Heart left ventricle (tissue), 16 donors: ENCODE data around the gene TRIM52. TPM values are rescaled to one million over a fixed set of nuclear protein-coding genes. Genes with fewer than 3 reads are reported as not detected.
"Not testable (repeated sequence)": the region's sequence is repeated elsewhere in the genome, so short reads cannot be mapped to it uniquely, and the experiment has no call there.

Source experiments
- ATAC-seq, 4 donors: fragments of 200-7000 bp; cut with Tn5 transposase; one replicate each; pipeline ENCODE4 v1.9.1; 2020 to 2022; ENCODE audit warnings: moderate library complexity in 4 of 4, mild to moderate bottlenecking in 3 of 4, moderate number of reproducible peaks in 1 of 4
- DNase-seq, 5 donors: peaks; one replicate each; pipeline ENCODE4 v3.0.0-alpha.2; 2020
- H3K27ac ChIP-seq, 12 donors: fragments of 200-600 bp; sonication (generic) in 4 of 12; one replicate each; pipeline versions ENCODE4 v1.5.0 to v1.8.0; 2016 to 2022; ENCODE audit warnings: mild to moderate bottlenecking in 2 of 12
- H3K27me3 ChIP-seq, 9 donors: fragments of 200-600 bp; sonication (generic) in 2 of 9; one replicate each; pipeline versions ENCODE4 v1.5.1 to v1.8.0; 2016 to 2022; ENCODE audit warnings: mild to moderate bottlenecking in 3 of 9
- H3K36me3 ChIP-seq, 9 donors: fragments of 200-600 bp; sonication (generic) in 2 of 9; one replicate each; pipeline versions ENCODE4 v1.5.0 to v1.8.0; 2018 to 2022; ENCODE audit warnings: mild to moderate bottlenecking in 2 of 9
- H3K4me1 ChIP-seq, 12 donors: fragments of 200-600 bp; sonication (generic) in 4 of 12; one replicate each; pipeline versions ENCODE4 v1.5.0 to v1.8.0; 2016 to 2022; ENCODE audit warnings: mild to moderate bottlenecking in 3 of 12
- H3K4me3 ChIP-seq, 12 donors: fragments of 200-600 bp; sonication (generic) in 4 of 12; one replicate each; pipeline versions ENCODE4 v1.5.0 to v1.8.0; 2017 to 2022; ENCODE audit warnings: mild to moderate bottlenecking in 9 of 12, moderate library complexity in 4 of 12
- H3K9me3 ChIP-seq, 12 donors: fragments of 200-600 bp; sonication (generic) in 4 of 12; one replicate each; pipeline versions ENCODE4 v1.5.0 to v1.8.0; 2016 to 2022; ENCODE audit warnings: mild to moderate bottlenecking in 1 of 12
- POLR2A ChIP-seq, 2 donors: fragments of 450-650 bp; IDR thresholded peaks; one replicate each; pipeline ENCODE4 v1.6.1; 2017; ENCODE audit warnings: antibody characterized with exemption in 2 of 2, mild to moderate bottlenecking in 2 of 2, moderate library complexity in 2 of 2
- WGBS, 4 donors: extraction: QIAGEN DNeasy Blood & Tissue Kit in 2 of 4; methylation state at CpG; one replicate each; pipeline versions ENCODE4 v1.1.5 to v1.1.7; 2013 to 2018; 5-methylcytosine and 5-hydroxymethylcytosine counted together
- intact Hi-C, 10 donors: fragments of 100-400 bp; cut with DNase I; formaldehyde crosslinking; loops; one replicate each; pipeline versions ENCODE4 v1.11.1 to v1.14.2; 2022
- polyA plus RNA-seq, 2 donors: library from polyadenylated mRNA; stranded (reverse); fragments of 200-250 nt; gene quantifications; one replicate each; pipeline ENCODE4 v1.2.3, GENCODE V29; 2013
- total RNA-seq, 9 donors: library from RNA; depleted of rRNA in 2 of 9; stranded (reverse); fragments of >200 nt in 2 of 9; fragmentation: NEBNext Ultra II Directional in 3 of 9; extraction: Animal tissue kit (Norgen Biotek cat#: 25700) in 3 of 9; gene quantifications; one replicate each; pipeline versions ENCODE4 v1.1.0 to v1.2.4, GENCODE V29; 2016 to 2023
- TF ChIP-seq, protein P1 (sequence below), 12 donors: fragments of 200-600 bp; sonication (generic) in 4 of 12; IDR thresholded peaks; one replicate each; pipeline versions ENCODE4 v1.5.0 to v1.8.0; 2018 to 2022; ENCODE audit warnings: antibody characterized with exemption in 12 of 12, mild to moderate bottlenecking in 5 of 12
- donor health status: ischemic (EF 13 %, LVEDD 7.1; RV severe dilation, severe dysfunction).
- donor health status: healthy with polysubstance abuse.
- donor health status: DM: no; HTN: yes; CAD: no.
- donor health status: DM: no; HTN: no; CAD: no.
- donor health status: ischemic (EF 25% LVEDD 6.9; RV normal size, moderate dysfunction).
- donor health status: ischemic (EF 25% LVEDD 5.7; RV mildly dilated, moderate dysfunction).
- donor health status: healthy.
- donor health status: DM: yes; HTN: yes; CAD: no.
- donor health status: ischemic (EF 35%, LVEDD 5.7; RV mildly dilated, moderate dysfunction).
- donor health status: nonischemic (EF 11% LVEDD 7.7; RV severe dilation, severe dysfunction).
- donor health status: DM: yes; HTN: yes; CAD: no.
- donor health status: PGD.
- donor health status: ischemic (EF 29% LVEDD 5.4; RV normal size, mild dysfunction).
- donor health status: nonischemic (EF 23%, LVEDD 6.1; RV moderate dilation, normal function).

The TRIM52 gene
- total and polyA plus RNA-seq, 11 donors = 5.6 to 12.8 (median 7.6) TPM

DNA sequence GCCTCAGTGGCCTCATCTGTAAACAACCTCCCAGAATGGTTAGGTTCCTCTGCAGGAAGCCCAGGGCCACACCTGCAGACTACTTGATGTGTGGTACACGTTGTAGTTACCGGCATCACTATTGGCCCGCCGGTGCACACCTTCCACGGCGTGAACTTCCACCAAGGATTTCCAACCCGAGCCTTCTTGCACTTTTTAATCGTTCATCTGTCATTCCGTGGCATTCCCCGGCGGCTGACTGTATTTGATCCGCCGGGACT, 43.2 kb downstream of the TRIM52 start:
- intact Hi-C loops = loop anchor here in 3 of 10 donors (1.0 kb wide), 3 partner anchors 10 to 29 kb away; no protein-coding TSS in a partner anchor
- ATAC-seq = peak in 2 of 4 donors; percentile 0 to 1

GRCh38 chr5:181217111-181217802, 43.7 kb downstream of the TRIM52 start:
- no peaks in the 10 kb centered on the region for H3K9me3 ChIP-seq
- peak in 3 of 5 donors; percentile 52 to 78 (median 60) for DNase-seq
- TF ChIP-seq, protein P1, sequence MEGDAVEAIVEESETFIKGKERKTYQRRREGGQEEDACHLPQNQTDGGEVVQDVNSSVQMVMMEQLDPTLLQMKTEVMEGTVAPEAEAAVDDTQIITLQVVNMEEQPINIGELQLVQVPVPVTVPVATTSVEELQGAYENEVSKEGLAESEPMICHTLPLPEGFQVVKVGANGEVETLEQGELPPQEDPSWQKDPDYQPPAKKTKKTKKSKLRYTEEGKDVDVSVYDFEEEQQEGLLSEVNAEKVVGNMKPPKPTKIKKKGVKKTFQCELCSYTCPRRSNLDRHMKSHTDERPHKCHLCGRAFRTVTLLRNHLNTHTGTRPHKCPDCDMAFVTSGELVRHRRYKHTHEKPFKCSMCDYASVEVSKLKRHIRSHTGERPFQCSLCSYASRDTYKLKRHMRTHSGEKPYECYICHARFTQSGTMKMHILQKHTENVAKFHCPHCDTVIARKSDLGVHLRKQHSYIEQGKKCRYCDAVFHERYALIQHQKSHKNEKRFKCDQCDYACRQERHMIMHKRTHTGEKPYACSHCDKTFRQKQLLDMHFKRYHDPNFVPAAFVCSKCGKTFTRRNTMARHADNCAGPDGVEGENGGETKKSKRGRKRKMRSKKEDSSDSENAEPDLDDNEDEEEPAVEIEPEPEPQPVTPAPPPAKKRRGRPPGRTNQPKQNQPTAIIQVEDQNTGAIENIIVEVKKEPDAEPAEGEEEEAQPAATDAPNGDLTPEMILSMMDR (IDR thresholded peaks at IDR 0.05) = peak in 4 of 12 donors; percentile 7 to 39 (median 11)
- TF ChIP-seq POLR2A (IDR thresholded peaks at IDR 0.05) = no peak
- H3K4me3 ChIP-seq = peak overlapping the region in 11 of 12 donors; percentile 31 to 64 (median 53)
- ATAC-seq = peak; percentile 17 to 42 (median 24)
- peak overlapping the region in 11 of 12 donors; percentile 4 to 79 (median 70) for H3K27ac ChIP-seq
- H3K27me3 ChIP-seq = no peaks in the 10 kb centered on the region
- peaks cover 0 to 44% (median 15%) of the 10 kb centered on the region in 12 donors for H3K4me1 ChIP-seq
- H3K36me3 ChIP-seq = no peaks in the 10 kb centered on the region
- intact Hi-C loops = no loop called here
- WGBS, 4 donors = 0 to 1% (median 0%) methylated on average over 33 to 46 of the region's 46 CpGs

More for the DNA sequence above, 43.2 kb downstream of the TRIM52 start:
- WGBS, 4 donors = 2 to 7% (median 3%) methylated on average over 13 of the region's 13 CpGs
- peak overlapping the region in 11 of 12 donors; percentile 4 to 79 (median 70) for H3K27ac ChIP-seq
- peak overlapping the region in 11 of 12 donors; percentile 31 to 64 (median 53) for H3K4me3 ChIP-seq
- no peak for DNase-seq
- no peaks in the 10 kb centered on the region for H3K36me3 ChIP-seq
- TF ChIP-seq POLR2A (IDR thresholded peaks at IDR 0.05) = no peak
- TF ChIP-seq, protein P1 (IDR thresholded peaks at IDR 0.05) = no peak
- H3K27me3 ChIP-seq = no peaks in the 10 kb centered on the region
- no peaks in the 10 kb centered on the region for H3K9me3 ChIP-seq
- H3K4me1 ChIP-seq = peaks cover 0 to 47% (median 15%) of the 10 kb centered on the region in 12 donors

GRCh38 chr5:181215997-181216989, 44.6 kb downstream of the TRIM52 start:
- Histone ChIP-seq H3K27ac (peak overlapping the region in 8 of 12 donors; percentile 4 to 79 (median 67)), H3K4me1 (peaks cover 0 to 41% (median 16%) of the 10 kb centered on the region in 12 donors), H3K9me3 (no peaks in the 10 kb centered on the region), H3K4me3 (peak overlapping the region in 11 of 12 donors; percentile 31 to 64 (median 53)), H3K36me3 (no peaks in the 10 kb centered on the region), H3K27me3 (no peaks in the 10 kb centered on the region)
- DNase-seq = no peak
- no peak for TF ChIP-seq POLR2A (IDR thresholded peaks at IDR 0.05)
- TF ChIP-seq, protein P1 (IDR thresholded peaks at IDR 0.05) = no peak
- intact Hi-C loops = no loop called here
- 18 to 54% (median 30%) methylated on average over 44 of the region's 44 CpGs for WGBS, 4 donors
- ATAC-seq = no peak

DNA sequence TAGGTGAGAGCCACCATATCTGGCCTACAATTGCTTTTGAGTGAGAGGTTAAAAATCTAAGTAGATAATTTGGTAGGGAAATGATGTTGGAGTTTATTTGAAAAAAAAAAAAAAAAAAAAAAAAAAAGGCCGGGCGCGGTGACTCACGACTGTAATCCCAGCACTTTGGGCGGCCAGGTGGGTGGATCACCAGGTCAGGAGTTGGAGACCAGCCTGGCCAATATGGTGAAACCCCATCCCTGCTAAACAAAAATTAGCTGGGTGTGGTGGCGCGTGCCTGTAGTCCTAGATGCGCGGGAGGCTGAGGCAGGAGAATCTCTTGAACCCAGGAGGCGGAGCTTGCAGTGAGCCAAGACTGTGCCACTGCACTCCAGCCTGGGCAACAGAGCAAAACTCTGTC, 46.7 kb downstream of the TRIM52 start:
- H3K4me3 ChIP-seq, H3K27me3 ChIP-seq, H3K27ac ChIP-seq, intact Hi-C loops, H3K9me3 ChIP-seq, ATAC-seq, H3K36me3 ChIP-seq, DNase-seq: not testable (repeated sequence)
- peaks cover 0 to 43% (median 17%) of the 10 kb centered on the region in 12 donors for H3K4me1 ChIP-seq
- 86 to 95% (median 93%) methylated on average over 10 of the region's 10 CpGs for WGBS, 4 donors
